ENCODE data around the gene C11orf68. TPM values are rescaled to one million over a fixed set of nuclear protein-coding genes. Genes with fewer than 3 reads are reported as not detected.

The C11orf68 gene
- total and polyA plus RNA-seq, 9 of the 15 experiments (the other 6 are each of a cell fraction or from before 2014, with no cell fraction given): 3.6 to 35.9 (median 12.8) TPM

GRCh38 chr11:65873318-65874156 is 45.3 kb downstream of the C11orf68 start (continued):
- TF ChIP-seq GABPB1 (CRISPR knock-in tag; IDR thresholded peaks at IDR 0.05): peak; percentile 32; the same call in 1 of the 2 replicates
- no peak for TF ChIP-seq PML (IDR thresholded peaks at IDR 0.05; ENCODE audit: low read length)
- TF ChIP-seq ZNF407 (IDR thresholded peaks at IDR 0.05; ENCODE audit: low read depth): no peak
- TF ChIP-seq NONO (IDR thresholded peaks at IDR 0.05; ENCODE audit: low read depth in 2 of 2, low read length in 1 of 2): no peak
- peak; percentile 29; the same call in 1 of the 2 replicates for TF ChIP-seq GATAD2A (IDR thresholded peaks at IDR 0.05)
- no peak for TF ChIP-seq ZNF444 (CRISPR knock-in tag; IDR thresholded peaks at IDR 0.05)
- TF ChIP-seq POLR3A (IDR thresholded peaks at IDR 0.05; ENCODE audit: borderline replicate concordance, extremely low read depth, insufficient read depth, insufficient read length): no peak
- no peak for TF ChIP-seq SREBF1 (IDR thresholded peaks at IDR 0.05; ENCODE audit: borderline replicate concordance, low read depth, low read length)
- TF ChIP-seq TGIF2 (CRISPR knock-in tag; IDR thresholded peaks at IDR 0.05): no peak
- TF ChIP-seq ZC3H11A (IDR thresholded peaks at IDR 0.05; ENCODE audit: low read depth, low read length): no peak
- TF ChIP-seq TBL1XR1 (IDR thresholded peaks at IDR 0.05; ENCODE audit: low read length in 2 of 2): no peak
- no peak for TF ChIP-seq GTF2B (IDR thresholded peaks at IDR 0.05; ENCODE audit: extremely low read depth, insufficient read length)
- TF ChIP-seq ATF6 (CRISPR knock-in tag; IDR thresholded peaks at IDR 0.05): no peak
- no peak for TF ChIP-seq ZNF274 (IDR thresholded peaks at IDR 0.05; ENCODE audit: borderline replicate concordance, low read depth, low read length)
- TF ChIP-seq POLR2H (tag; IDR thresholded peaks at IDR 0.05; ENCODE audit: low read depth): 0 out of 2 replicates have a peak, but pooled peaks have one; percentile 13
- TF ChIP-seq BRD4 (IDR thresholded peaks at IDR 0.05): no peak
- TF ChIP-seq NR2C1 (IDR thresholded peaks at IDR 0.05): no peak
- no peak for TF ChIP-seq NR2C1 (tag; IDR thresholded peaks at IDR 0.05)
